C4-2B (cell line): ENCODE results near the gene IRF2BP1.

Source experiments
- H3K27ac ChIP-seq: fragments of 450-650 bp; 2 replicates; pipeline ENCODE4 v1.5.1; 2017
- CTCF ChIP-seq: fragments of 450-650 bp; conservative IDR thresholded peaks from 2 replicates; pipeline ENCODE4 v1.5.1; 2017; ENCODE audit warnings: mild to moderate bottlenecking
- ZFX ChIP-seq: fragments of 450-650 bp; IDR thresholded peaks from 2 replicates; pipeline ENCODE4 v1.6.1; 2017

The IRF2BP1 gene

GRCh38 chr19:45895519-45895972, 9.6 kb upstream of the IRF2BP1 start:
- no peak for TF ChIP-seq ZFX
- TF ChIP-seq CTCF, result no peak

GRCh38 chr19:45890877-45891276, 4.9 kb upstream of the IRF2BP1 start:
- no peak overlapping the region for H3K27ac ChIP-seq
- TF ChIP-seq CTCF, result no peak
- no peak for TF ChIP-seq ZFX

More at GRCh38 chr19:45895519-45895972, 9.6 kb upstream of the IRF2BP1 start:
- no peak overlapping the region for H3K27ac ChIP-seq

- no peak overlapping the region for H3K27ac ChIP-seq
- TF ChIP-seq CTCF, result no peak
- no peak for TF ChIP-seq ZFX
These were observed 3.4 kb upstream of the IRF2BP1 start for GRCh38 chr19:45889210-45889885.

DNA sequence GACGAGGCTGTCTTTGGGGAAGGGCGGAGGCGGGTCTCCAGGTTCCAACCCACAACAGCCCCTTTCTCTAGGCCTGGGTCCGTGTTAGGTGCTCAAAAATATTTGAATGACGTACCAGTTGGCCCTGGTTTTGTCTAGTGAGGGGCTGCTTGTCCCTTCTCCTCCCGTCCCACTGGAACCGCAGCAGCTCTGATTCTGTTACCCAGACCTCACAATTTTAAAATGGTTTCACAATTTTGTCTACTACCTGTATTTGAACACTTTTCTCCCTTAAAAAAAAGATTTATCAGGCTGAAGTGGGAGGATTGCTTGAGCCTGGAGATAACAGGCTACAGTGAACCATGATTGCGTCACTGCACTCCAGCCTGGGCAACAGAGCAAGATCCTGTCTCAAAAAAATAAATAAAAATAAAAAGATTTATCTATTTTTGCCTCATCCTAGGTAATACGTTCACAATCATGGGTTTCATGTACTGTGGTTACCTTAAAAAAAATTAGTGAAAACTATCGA, 1.3 kb upstream of the IRF2BP1 start:
- peak overlapping the region; percentile 93 for H3K27ac ChIP-seq
- no peak for TF ChIP-seq ZFX
- TF ChIP-seq CTCF, result no peak

DNA sequence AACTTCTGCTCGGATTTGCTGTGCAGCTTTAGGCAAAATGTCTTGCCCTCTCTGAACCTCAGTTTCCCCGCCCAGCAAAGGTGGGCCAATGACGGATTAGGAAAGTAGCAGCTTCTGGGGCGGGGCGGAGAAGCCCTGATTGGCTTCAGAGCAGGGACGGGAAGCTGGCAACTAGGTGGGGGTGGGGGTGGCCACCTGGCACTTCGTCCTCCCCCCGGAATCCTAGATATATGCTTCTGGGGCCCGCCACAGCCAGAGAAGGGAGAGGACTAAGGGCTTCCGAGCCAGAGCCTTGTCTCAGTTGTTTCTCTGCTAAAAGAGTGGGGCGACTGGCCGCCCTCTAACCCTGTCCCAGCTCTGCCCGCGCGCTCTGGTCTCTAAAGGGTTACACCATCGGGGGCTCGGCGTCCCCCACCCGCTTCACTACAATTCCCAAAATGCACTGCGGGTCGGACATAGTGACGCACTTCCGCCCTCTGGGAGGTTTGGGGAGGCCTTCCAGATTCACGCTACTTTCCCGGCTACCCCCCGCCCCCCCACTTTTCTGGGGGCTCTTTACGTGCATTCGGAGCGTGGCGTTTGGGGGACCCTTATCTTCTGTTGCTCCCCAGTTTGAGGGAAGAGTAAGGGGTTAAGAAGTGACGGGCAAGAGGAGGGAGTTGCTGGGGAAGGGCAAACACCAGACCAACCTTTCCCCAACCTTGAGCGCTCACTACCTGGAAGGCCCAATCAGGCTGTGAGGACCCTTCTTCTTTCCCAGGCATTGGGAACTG, 672 bp upstream of the IRF2BP1 start:
- peak overlapping the region; percentile 93 for H3K27ac ChIP-seq
- 0 out of 2 replicates have a peak, but pooled peaks have one; percentile 27 for TF ChIP-seq ZFX
- TF ChIP-seq CTCF, result no peak

DNA sequence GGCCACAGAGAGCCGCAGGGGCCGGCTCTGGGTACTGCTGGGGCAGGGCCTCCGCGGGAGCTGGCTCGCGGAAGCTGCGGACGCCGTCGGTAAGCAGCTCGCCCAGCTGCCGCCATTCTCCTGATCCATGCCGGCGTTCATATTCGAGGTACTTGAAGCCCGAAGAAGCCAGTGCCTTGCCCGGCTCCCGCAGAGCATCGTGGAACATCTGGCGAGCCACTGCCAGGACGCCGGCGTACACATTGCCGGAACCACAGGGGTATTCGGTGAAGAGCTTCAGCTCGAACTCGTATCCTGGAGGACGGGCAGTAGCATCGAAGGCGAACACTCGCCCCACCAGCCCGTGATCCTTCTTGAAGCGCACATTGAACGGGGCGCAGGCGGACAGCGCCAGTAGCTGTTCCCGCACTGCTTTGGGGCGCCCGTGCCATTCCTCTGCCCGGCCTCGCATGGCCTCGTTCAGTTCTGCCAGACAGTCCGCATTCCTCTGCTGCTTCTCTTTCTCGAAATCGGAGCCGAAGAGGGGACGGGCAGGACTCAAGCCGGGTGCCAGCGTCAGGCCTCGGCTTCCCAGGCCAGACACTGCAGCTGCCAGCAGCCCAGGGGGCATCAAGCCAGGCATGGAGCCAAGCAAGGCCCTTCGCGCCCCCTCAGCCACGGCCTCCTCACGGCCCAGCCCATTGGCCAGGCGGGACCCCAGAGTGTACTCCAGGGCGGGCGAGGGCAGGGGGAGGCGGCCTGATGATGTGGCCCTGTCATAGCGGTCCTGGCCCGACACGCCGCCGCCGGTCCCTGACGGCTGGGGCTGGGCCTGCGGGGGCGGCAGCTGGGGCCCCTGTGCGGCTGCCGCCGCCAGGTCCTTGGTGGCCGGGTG, 1.0 kb downstream of the IRF2BP1 start:
- TF ChIP-seq ZFX, result no peak
- TF ChIP-seq CTCF, result no peak
- H3K27ac ChIP-seq, result peak overlapping the region; percentile 93
